Breast epithelium (tissue), 4 donors: ENCODE measurements around the gene SSRP1. TPM values are rescaled to one million over a fixed set of nuclear protein-coding genes. Genes with fewer than 3 reads are reported as not detected.
A peak's percentile ranks its signal among the peaks of the same experiment; 100 is the strongest.

Source experiments
- DNase-seq, 2 donors: peaks; one replicate each; pipeline ENCODE4 v3.0.0-alpha.2; 2019; ENCODE audit warnings: low spot score in 2 of 2
- H3K27ac ChIP-seq, 2 donors: fragments of 200-600 bp; sonication (generic) in 1 of 2; one replicate each; pipeline ENCODE4 v1.5.1; 2016 to 2019; ENCODE audit warnings: mild to moderate bottlenecking in 1 of 2
- H3K27me3 ChIP-seq, 2 donors: fragments of 200-600 bp; sonication (generic) in 1 of 2; one replicate each; pipeline versions ENCODE4 v1.5.1 to v1.6.0; 2017 to 2019; ENCODE audit warnings: control low read depth in 1 of 2, mild to moderate bottlenecking in 1 of 2
- H3K36me3 ChIP-seq: fragments of 200-600 bp; one replicate; pipeline ENCODE4 v1.5.1; 2019
- H3K4me1 ChIP-seq, 2 donors: fragments of 200-600 bp; sonication (generic); one replicate each; pipeline ENCODE4 v1.5.1; 2016 to 2019; ENCODE audit warnings: control low read depth in 1 of 2
- H3K4me3 ChIP-seq, 3 donors: fragments of 200-600 bp; sonication (generic); 1 replicate in 2 of 3; 2 replicates in 1 of 3; pipeline ENCODE4 v1.5.1; 2016 to 2019; ENCODE audit warnings: mild to moderate bottlenecking in 3 of 3, moderate library complexity in 2 of 3
- H3K9me3 ChIP-seq, 2 donors: fragments of 200-600 bp; sonication (generic) in 1 of 2; one replicate each; pipeline ENCODE4 v1.5.1; 2016 to 2019; ENCODE audit warnings: control low read depth in 1 of 2
- POLR2A ChIP-seq: fragments of 450-650 bp; IDR thresholded peaks from one replicate; pipeline ENCODE4 v1.6.1; 2016; ENCODE audit warnings: antibody characterized with exemption, mild to moderate bottlenecking, moderate library complexity
- POLR2AphosphoS5 ChIP-seq, 3 donors: sonication (generic); formaldehyde crosslinking; IDR thresholded peaks; one replicate each; pipeline ENCODE4 v1.6.1; 2017; ENCODE audit warnings: antibody characterized with exemption in 3 of 3
- intact Hi-C: fragments of 100-400 bp; cut with DNase I; formaldehyde crosslinking; loops from one replicate; pipeline ENCODE4 v1.15.1; 2023; ENCODE audit warnings: low total_unique reads
- total RNA-seq, 3 donors: library from RNA; depleted of rRNA; stranded (reverse); fragments of >200 nt; gene quantifications; one replicate each; pipeline ENCODE4 v1.1.0, GENCODE V29; 2016
- TF ChIP-seq, protein P1 (sequence below), 3 donors: fragments of 450-650 bp; IDR thresholded peaks; one replicate each; pipeline ENCODE4 v1.5.1; 2016 to 2017; ENCODE audit warnings: antibody characterized with exemption in 3 of 3, mild to moderate bottlenecking in 3 of 3, moderate library complexity in 3 of 3

SSRP1 gene
- total RNA-seq, 3 donors from 2014 or later = 60.0 to 83.9 (median 76.5) TPM

- peak overlapping the region; percentile 94 to 96 for H3K27ac ChIP-seq
- H3K4me3 ChIP-seq = peak overlapping the region; percentile 88 to 93 (median 91)
- H3K9me3 ChIP-seq = no peaks in the 10 kb centered on the region
- DNase-seq = no peak
- peaks cover 15% of the 10 kb centered on the region for H3K36me3 ChIP-seq
- H3K4me1 ChIP-seq = peaks cover 0 to 4% of the 10 kb centered on the region in 2 donors
- H3K27me3 ChIP-seq = no peaks in the 10 kb centered on the region
- intact Hi-C loops = no loop called here
- TF ChIP-seq POLR2A (no peak), POLR2AphosphoS5 (IDR thresholded peaks at IDR 0.05) (no peak)
- TF ChIP-seq, protein P1, sequence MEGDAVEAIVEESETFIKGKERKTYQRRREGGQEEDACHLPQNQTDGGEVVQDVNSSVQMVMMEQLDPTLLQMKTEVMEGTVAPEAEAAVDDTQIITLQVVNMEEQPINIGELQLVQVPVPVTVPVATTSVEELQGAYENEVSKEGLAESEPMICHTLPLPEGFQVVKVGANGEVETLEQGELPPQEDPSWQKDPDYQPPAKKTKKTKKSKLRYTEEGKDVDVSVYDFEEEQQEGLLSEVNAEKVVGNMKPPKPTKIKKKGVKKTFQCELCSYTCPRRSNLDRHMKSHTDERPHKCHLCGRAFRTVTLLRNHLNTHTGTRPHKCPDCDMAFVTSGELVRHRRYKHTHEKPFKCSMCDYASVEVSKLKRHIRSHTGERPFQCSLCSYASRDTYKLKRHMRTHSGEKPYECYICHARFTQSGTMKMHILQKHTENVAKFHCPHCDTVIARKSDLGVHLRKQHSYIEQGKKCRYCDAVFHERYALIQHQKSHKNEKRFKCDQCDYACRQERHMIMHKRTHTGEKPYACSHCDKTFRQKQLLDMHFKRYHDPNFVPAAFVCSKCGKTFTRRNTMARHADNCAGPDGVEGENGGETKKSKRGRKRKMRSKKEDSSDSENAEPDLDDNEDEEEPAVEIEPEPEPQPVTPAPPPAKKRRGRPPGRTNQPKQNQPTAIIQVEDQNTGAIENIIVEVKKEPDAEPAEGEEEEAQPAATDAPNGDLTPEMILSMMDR (IDR thresholded peaks at IDR 0.05) = no peak
These were observed 709 bp downstream of the SSRP1 start for GRCh38 chr11:57335023-57335342.

DNA sequence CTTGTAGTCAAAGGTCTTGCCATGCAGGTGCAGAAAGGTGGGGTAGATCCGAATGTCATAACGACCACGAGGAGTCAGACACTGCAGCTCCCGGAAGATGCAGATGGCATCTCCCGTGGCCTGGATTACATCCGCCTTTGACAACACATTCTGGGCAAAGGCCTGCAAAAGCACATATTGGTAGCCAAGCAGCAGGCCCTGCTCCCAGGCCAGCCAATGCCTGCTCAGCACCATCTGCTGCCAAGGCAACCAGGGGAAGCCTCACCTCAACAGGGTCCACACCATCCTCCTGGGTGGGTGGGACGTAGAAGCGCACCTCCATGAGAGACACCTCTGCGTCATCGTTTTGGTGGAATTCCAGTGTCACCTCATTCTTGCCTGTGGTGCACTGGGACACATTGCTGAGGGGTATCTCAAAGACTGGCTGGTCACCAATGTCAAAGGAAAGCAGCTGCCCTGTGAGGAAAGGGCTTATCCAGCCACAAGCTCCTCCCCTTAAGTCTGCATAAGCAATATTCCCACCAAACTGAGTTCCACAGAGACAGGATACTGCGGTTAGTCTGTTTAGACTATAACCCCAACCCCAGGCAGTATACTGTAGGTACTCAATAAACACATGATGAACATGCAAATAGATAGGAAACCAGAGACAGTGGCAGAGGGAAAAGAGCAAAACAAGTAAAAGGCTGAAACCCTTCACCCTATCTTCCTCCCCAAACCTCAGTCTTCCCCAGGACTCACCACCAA is 2.8 kb downstream of the SSRP1 start:
- H3K27me3 ChIP-seq = no peaks in the 10 kb centered on the region
- H3K27ac ChIP-seq = no peak overlapping the region
- no peak overlapping the region for H3K4me3 ChIP-seq
- no peaks in the 10 kb centered on the region for H3K9me3 ChIP-seq
- H3K36me3 ChIP-seq = peaks cover 15% of the 10 kb centered on the region
- TF ChIP-seq, protein P1 (IDR thresholded peaks at IDR 0.05) = no peak
- no peak for TF ChIP-seq POLR2AphosphoS5 (IDR thresholded peaks at IDR 0.05)
- no peak for TF ChIP-seq POLR2A
- H3K4me1 ChIP-seq = peaks cover 0 to 4% of the 10 kb centered on the region in 2 donors
- intact Hi-C loops = no loop called here
- no peak for DNase-seq

GRCh38 chr11:57331720-57332119 is 4.0 kb downstream of the SSRP1 start:
- TF ChIP-seq POLR2AphosphoS5 (IDR thresholded peaks at IDR 0.05) (no peak), POLR2A (no peak)
- TF ChIP-seq, protein P1 (IDR thresholded peaks at IDR 0.05) = no peak
- Histone ChIP-seq H3K27me3 (no peaks in the 10 kb centered on the region), H3K27ac (no peak overlapping the region), H3K36me3 (peaks cover 15% of the 10 kb centered on the region), H3K4me1 (peaks cover 0 to 4% of the 10 kb centered on the region in 2 donors), H3K4me3 (no peak overlapping the region), H3K9me3 (no peaks in the 10 kb centered on the region)
- DNase-seq = no peak
- intact Hi-C loops = no loop called here

DNA sequence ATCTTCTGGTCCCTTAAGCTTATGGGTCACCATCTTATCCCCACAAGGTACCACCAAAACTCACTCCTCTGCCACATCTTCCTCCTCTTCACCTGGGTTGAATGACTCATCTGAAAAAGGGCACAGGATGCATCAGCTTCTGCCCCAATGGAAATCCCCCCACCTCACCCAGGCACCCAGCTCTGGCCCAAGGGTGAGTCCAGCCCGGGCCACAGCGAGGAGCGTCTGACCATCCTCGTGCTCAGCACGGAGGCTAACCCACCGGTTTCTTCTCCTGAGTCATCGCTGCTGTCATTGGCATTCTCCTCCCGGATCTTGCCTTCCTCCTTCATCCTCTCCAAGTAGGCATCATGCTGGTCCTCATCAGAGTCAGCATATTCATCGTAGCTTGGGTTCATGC is 5.7 kb downstream of the SSRP1 start:
- intact Hi-C loops = no loop called here
- DNase-seq = no peak
- no peak overlapping the region for H3K4me3 ChIP-seq
- H3K36me3 ChIP-seq = peaks cover 15% of the 10 kb centered on the region
- H3K4me1 ChIP-seq = peaks cover 3 to 10% of the 10 kb centered on the region in 2 donors
- TF ChIP-seq POLR2AphosphoS5 (IDR thresholded peaks at IDR 0.05) (no peak), POLR2A (no peak)
- TF ChIP-seq, protein P1 (IDR thresholded peaks at IDR 0.05) = no peak
- no peaks in the 10 kb centered on the region for H3K9me3 ChIP-seq
- H3K27ac ChIP-seq = no peak overlapping the region
- H3K27me3 ChIP-seq = no peaks in the 10 kb centered on the region

- Histone ChIP-seq H3K4me3 (no peak overlapping the region), H3K27me3 (no peaks in the 10 kb centered on the region), H3K4me1 (peaks cover 3 to 6% of the 10 kb centered on the region in 2 donors), H3K27ac (peak overlapping the region; percentile 98), H3K36me3 (peaks cover 15% of the 10 kb centered on the region), H3K9me3 (no peaks in the 10 kb centered on the region)
- DNase-seq = no peak
- no peak for TF ChIP-seq POLR2A
- no peak for TF ChIP-seq POLR2AphosphoS5 (IDR thresholded peaks at IDR 0.05)
- TF ChIP-seq, protein P1 (IDR thresholded peaks at IDR 0.05) = no peak
- intact Hi-C loops = no loop called here
These were observed 8.0 kb downstream of the SSRP1 start for GRCh38 chr11:57327721-57328120.
